Epithelial cell of proximal tubule (primary cell): ENCODE measurements around the gene TRIM26. TPM values are rescaled to one million over a fixed set of nuclear protein-coding genes. Genes with fewer than 3 reads are reported as not detected.

Experiments
- DNase-seq: peaks from one replicate; pipeline ENCODE4 v3.0.0-alpha.2; 2011; ENCODE audit warnings: low read depth
- H3K4me3 ChIP-seq: 2 replicates; pipeline ENCODE4 v1.5.1; 2011; ENCODE audit warnings: low read depth, mild to moderate bottlenecking, low read length
- total RNA-seq: library from RNA; depleted of rRNA; stranded (reverse); fragments of >200 nt; gene quantifications from 2 replicates; pipeline ENCODE4 v1.2.3, GENCODE V29; 2015
- TF ChIP-seq, protein P1 (sequence below): conservative IDR thresholded peaks from 2 replicates; pipeline ENCODE4 v1.5.1; 2012; ENCODE audit warnings: low read depth, mild to moderate bottlenecking, low read length

TRIM26 gene
- total RNA-seq, 1 donor from 2014 or later, result 14.7 TPM

DNA sequence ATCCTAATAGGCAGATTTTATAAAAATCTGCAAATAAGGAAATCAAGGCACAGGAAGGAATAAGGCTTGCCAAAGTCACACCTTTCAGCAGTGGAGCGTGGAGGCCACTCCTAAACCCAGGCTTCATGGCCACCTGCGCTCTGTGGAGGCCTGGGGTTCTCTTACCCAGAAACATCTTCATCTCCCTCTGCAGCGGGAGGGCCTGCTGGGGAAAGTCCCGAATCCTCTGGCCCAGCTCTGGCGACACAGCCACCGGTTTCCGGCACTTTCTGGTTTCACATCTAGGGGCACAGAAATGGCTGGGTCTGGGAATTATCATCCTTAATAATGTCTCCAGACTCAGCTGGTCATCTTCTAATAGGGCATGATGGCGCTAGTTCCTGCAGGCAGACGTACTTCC is 56.4 kb downstream of the TRIM26 start:
- H3K4me3 ChIP-seq, result no peak overlapping the region
- TF ChIP-seq, protein P1, sequence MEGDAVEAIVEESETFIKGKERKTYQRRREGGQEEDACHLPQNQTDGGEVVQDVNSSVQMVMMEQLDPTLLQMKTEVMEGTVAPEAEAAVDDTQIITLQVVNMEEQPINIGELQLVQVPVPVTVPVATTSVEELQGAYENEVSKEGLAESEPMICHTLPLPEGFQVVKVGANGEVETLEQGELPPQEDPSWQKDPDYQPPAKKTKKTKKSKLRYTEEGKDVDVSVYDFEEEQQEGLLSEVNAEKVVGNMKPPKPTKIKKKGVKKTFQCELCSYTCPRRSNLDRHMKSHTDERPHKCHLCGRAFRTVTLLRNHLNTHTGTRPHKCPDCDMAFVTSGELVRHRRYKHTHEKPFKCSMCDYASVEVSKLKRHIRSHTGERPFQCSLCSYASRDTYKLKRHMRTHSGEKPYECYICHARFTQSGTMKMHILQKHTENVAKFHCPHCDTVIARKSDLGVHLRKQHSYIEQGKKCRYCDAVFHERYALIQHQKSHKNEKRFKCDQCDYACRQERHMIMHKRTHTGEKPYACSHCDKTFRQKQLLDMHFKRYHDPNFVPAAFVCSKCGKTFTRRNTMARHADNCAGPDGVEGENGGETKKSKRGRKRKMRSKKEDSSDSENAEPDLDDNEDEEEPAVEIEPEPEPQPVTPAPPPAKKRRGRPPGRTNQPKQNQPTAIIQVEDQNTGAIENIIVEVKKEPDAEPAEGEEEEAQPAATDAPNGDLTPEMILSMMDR, result no peak
- no peak for DNase-seq

- TF ChIP-seq, protein P1, result no peak
- no peak for DNase-seq
- no peak overlapping the region for H3K4me3 ChIP-seq
Measured at GRCh38 chr6:30156262-30156599, 57.0 kb downstream of the TRIM26 start.

DNA sequence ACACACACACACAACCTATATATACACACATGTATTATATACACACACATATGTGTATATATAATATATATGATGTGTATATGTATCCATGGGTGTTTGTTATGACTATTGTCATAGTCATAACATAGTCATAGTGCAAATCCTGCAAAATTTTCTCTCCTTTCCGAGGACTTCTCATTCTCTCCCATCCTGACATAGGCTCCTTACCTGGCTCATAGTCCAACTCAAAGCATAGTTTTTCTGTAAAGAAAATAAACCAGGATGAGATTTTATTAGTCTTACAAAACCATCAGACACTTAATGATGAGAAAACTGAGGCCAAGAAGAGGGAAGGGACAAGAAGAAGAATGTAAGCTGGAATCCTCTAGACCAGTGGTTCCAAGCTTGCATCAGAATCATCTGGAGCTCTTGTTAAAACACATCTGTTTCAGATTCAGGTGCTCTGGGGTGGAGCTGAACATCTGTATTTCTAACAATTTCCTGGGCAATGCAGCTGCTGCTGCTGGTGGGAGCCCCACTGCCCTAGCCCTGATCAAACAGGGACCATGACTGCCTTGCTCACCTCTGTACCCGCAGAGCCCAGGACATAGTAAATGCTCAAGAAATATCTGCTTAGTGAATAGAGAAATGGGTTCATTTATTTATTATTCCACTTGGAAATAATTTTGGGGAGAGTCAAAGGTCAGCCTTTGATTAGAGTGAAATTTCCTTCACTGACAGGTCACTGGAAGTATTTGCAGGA is 57.5 kb downstream of the TRIM26 start:
- no peak for DNase-seq
- H3K4me3 ChIP-seq, result no peak overlapping the region
- TF ChIP-seq, protein P1, result no peak

DNA sequence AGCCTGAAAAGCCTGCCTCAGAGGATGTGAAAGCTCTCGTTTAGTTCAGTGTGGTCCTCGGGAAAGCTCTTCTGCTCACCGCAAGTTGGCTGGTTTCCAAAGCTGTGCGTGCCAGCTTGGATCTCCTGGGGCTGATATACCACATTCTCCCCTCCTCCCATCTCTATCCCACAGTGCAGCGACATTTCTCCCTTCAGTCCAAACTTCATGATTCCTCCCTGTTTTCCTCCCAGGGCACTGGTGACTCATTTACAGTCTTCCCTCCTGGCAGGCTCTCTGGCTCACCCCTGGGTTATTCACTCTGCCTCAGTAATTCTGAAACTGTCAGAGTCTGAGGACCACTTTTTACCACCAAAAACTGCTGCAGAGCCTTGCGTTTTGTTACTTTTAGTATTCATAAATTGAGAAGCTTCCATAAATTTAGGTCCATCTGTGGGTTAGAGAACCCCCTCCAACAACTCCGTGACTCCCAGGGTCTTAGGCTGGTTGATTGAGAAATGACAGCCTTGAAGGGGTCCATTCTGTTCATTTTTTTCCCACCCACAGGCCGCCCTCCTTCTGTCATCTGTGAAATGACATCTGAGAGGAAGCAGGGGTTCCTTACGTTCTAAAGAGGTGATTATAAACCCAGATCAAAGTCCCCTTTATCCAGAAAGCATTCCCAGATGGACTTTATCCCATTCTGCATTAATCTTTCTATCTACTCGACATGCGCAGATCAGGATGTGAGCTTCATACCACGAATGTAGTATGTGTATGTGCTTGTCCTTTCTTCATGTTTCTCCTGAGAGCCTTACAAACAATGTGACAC is 58.3 kb downstream of the TRIM26 start:
- peak; percentile 66 for DNase-seq
- TF ChIP-seq, protein P1, result no peak
- no peak overlapping the region for H3K4me3 ChIP-seq

DNA sequence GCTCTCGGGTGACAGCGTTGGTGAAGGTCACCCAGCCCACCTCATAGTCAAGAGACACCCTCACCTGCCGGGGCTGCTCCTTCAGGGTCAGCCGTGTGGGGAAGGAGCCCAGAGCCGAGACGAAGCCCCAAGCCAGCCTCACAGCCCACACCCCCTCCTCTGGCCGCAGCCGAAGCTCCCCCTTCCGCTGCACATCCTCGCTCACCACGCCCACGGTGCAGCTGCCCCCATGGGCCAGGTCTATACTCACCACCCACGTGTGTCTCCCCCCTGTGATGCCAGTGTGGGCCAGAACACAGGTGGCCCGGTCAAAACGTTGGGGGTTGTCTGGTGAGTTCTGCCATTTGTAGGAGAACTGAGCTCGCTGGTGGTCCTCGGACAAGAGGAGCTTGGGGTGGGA is 59.1 kb downstream of the TRIM26 start:
- TF ChIP-seq, protein P1, result no peak
- no peak for DNase-seq
- H3K4me3 ChIP-seq, result no peak overlapping the region

DNA sequence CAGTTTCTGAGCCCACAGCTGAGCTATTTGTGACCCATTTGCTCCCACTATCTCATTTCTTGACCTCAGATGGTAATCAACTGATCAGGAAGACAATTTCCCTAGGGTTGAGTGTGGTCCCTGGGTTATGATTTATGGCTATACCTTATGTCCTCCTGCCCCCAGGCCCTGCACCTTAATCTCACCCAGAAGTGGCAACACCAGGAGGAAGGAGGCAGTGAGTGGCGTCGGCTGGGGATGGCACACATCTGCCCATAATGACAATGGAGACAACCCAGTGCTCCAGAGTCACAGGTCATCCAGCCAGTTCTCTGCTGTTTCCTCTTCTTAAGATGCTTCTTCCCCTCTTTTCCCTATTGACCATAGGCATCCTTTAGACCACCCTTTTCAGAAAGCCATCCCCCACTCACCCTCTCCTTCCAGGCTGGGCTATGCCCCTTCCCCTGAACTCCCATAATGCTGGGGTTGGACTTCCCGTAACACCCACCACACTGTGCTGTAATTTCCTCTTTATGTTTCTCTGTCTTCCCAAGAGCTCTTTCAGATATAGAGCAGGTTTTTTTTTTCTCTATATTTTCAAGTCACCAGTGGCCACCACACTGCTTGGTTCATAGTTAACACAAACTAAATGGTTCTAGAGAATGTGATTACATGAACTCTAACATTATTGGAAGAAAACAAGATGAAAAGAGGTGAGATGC is 60.1 kb downstream of the TRIM26 start:
- no peak overlapping the region for H3K4me3 ChIP-seq
- DNase-seq, result no peak
- TF ChIP-seq, protein P1, result no peak
